Measurements from ENCODE around the gene SEMA3F. TPM values are rescaled to one million over a fixed set of nuclear protein-coding genes. Genes with fewer than 3 reads are reported as not detected.

Gene SEMA3F
- total and polyA plus RNA-seq, 10 of the 15 experiments (the other 5 are each of a cell fraction or from before 2014, with no cell fraction given) = 0.08 to 0.28 (median 0.12) TPM; not detected in 6

GRCh38 chr3:50208677-50209344, 53.7 kb downstream of the SEMA3F start:
- Histone ChIP-seq H3K79me2 (ENCODE audit: control insufficient read depth, insufficient read depth, low read length) (no peaks in the 10 kb centered on the region), H3K4me3 (no peak overlapping the region), H3K4me2 (ENCODE audit: control insufficient read depth, insufficient read depth) (no peak overlapping the region), H4K20me1 (ENCODE audit: control insufficient read depth, insufficient read depth) (no peaks in the 10 kb centered on the region), H3K36me3 (ENCODE audit: control insufficient read depth in 2 of 2, insufficient read depth in 2 of 2, low read length in 1 of 2) (no peaks in the 10 kb centered on the region), H3K27ac (ENCODE audit: control insufficient read depth, insufficient read depth) (no peak overlapping the region), H3K9me3 (replicated peaks; ENCODE audit: control insufficient read depth, insufficient read depth, low read length) (no peaks in the 10 kb centered on the region), H3K27me3 (replicated peaks in 1 of 2; ENCODE audit: control insufficient read depth in 2 of 2, insufficient read depth in 2 of 2, low read length in 1 of 2) (peaks cover 14 to 16% of the 10 kb centered on the region in 2 experiments), H3K4me1 (ENCODE audit: control insufficient read depth, insufficient read depth, low read length) (no peaks in the 10 kb centered on the region), H2AFZ (ENCODE audit: control insufficient read depth, low read depth, low read length) (no peak overlapping the region), H3K9ac (ENCODE audit: control insufficient read depth, insufficient read depth, low read length) (no peak overlapping the region)
- intact Hi-C loops (cut with micrococcal nuclease; ENCODE audit: unreplicated experiment) = no loop called here
- ChIA-PET POLR2A (no interaction called here), RAD21 (ENCODE audit: unreplicated experiment) (no interaction called here), CTCF (interaction anchor here (0.7 to 1.0 kb wide), 2 partner anchors 17 to 22 kb away, joined by 3 to 4 read pairs; no protein-coding TSS in a partner anchor), SMC1A (ENCODE audit: uncharacterized antibody, unreplicated experiment) (no interaction called here)
- no peak for ATAC-seq
- 38% methylated on average over 14 of the region's 14 CpGs for WGBS (ENCODE audit: insufficient coverage, insufficient replicate concordance, low lambda C conversion rate, missing lambda C conversion rate)
- no peak for FAIRE-seq
- in situ Hi-C loops (cut with MboI) = no loop called here
- BruUV-seq (replicated peaks) = no TSS peak
- DNase-seq (ENCODE audit: low read depth, low spot score) = no peak
- TF ChIP-seq ZBTB4 (CRISPR knock-in tag; IDR thresholded peaks at IDR 0.05) (no peak), MEF2B (IDR thresholded peaks at IDR 0.05; ENCODE audit: partially characterized antibody, poor library complexity, severe bottlenecking) (no peak), BHLHE40 (IDR thresholded peaks at IDR 0.05; ENCODE audit: borderline replicate concordance in 1 of 2, low read depth in 2 of 2, low read length in 1 of 2) (no peak), YY1 (IDR thresholded peaks at IDR 0.05; ENCODE audit: low read depth, low read length) (no peak), RFX5 (IDR thresholded peaks at IDR 0.05; ENCODE audit: low read depth, low read length) (no peak), MAX (IDR thresholded peaks at IDR 0.05; ENCODE audit: low read depth, low read length) (no peak), KLF5 (IDR thresholded peaks at IDR 0.05; ENCODE audit: partially characterized antibody) (no peak), ZNF687 (IDR thresholded peaks at IDR 0.05) (no peak), SUPT20H (IDR thresholded peaks at IDR 0.05; ENCODE audit: borderline replicate concordance, control insufficient read depth, low read depth, low read length) (no peak), JUNB (IDR thresholded peaks at IDR 0.05) (no peak)
- TF ChIP-seq, protein P1, sequence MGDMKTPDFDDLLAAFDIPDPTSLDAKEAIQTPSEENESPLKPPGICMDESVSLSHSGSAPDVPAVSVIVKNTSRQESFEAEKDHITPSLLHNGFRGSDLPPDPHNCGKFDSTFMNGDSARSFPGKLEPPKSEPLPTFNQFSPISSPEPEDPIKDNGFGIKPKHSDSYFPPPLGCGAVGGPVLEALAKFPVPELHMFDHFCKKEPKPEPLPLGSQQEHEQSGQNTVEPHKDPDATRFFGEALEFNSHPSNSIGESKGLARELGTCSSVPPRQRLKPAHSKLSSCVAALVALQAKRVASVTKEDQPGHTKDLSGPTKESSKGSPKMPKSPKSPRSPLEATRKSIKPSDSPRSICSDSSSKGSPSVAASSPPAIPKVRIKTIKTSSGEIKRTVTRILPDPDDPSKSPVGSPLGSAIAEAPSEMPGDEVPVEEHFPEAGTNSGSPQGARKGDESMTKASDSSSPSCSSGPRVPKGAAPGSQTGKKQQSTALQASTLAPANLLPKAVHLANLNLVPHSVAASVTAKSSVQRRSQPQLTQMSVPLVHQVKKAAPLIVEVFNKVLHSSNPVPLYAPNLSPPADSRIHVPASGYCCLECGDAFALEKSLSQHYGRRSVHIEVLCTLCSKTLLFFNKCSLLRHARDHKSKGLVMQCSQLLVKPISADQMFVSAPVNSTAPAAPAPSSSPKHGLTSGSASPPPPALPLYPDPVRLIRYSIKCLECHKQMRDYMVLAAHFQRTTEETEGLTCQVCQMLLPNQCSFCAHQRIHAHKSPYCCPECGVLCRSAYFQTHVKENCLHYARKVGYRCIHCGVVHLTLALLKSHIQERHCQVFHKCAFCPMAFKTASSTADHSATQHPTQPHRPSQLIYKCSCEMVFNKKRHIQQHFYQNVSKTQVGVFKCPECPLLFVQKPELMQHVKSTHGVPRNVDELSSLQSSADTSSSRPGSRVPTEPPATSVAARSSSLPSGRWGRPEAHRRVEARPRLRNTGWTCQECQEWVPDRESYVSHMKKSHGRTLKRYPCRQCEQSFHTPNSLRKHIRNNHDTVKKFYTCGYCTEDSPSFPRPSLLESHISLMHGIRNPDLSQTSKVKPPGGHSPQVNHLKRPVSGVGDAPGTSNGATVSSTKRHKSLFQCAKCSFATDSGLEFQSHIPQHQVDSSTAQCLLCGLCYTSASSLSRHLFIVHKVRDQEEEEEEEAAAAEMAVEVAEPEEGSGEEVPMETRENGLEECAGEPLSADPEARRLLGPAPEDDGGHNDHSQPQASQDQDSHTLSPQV (IDR thresholded peaks at IDR 0.05) = no peak
